Measurements from ENCODE around the gene TNFRSF12A. TPM values are rescaled to one million over a fixed set of nuclear protein-coding genes. Genes with fewer than 3 reads are reported as not detected.

The TNFRSF12A gene
- total RNA-seq, 1 donor from 2014 or later: 44.3 TPM

DNA sequence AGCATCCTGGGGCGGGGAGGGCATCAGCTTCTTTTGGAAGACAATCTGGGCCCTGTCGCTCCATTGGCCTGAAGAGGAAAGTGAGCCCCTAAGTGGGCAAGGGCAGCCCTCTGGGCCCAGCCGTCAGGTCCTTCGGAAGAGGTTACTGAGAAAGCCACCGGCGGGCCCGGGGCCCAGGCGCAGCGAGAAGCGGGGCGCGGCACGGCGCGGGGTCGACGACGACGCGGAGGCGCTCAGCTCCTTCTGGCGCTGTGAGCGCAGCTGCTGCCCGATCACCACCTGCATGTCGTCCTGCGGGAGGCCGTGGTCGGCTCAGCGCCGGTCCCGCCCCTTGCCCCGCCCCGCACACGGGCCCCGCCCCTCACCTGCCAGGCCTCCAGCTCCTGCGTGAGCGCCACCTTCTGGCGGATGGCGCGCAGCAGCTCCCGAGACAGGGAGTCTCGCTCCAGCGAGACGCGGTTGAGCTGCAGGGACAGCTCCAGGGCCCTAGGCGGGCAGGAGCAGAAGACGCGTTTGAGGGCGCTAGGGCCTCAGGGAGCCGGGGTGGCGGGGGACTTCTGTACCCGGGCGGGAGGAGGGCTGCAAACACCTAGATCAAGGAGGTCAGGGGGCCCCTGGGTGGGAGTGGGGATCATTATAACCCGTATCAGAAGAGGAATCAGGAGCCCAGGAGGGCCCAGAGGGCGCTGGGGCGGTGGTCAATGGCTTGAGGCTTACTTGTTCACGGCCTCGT is 8.0 kb downstream of the TNFRSF12A start:
- DNase-seq (ENCODE audit: low spot score, unreplicated experiment): peak; percentile 92
- H3K9me3 Mint-ChIP-seq (ENCODE audit: low read depth): no peaks in the 10 kb centered on the region
- no peak overlapping the region for H3K4me3 Mint-ChIP-seq (ENCODE audit: low read depth)
- no peak overlapping the region for H3K27ac Mint-ChIP-seq
- peaks cover 8% of the 10 kb centered on the region for H3K4me1 Mint-ChIP-seq (ENCODE audit: low read depth)
- H3K36me3 Mint-ChIP-seq (ENCODE audit: insufficient read depth): peaks cover 8% of the 10 kb centered on the region
- TF ChIP-seq, protein P1, sequence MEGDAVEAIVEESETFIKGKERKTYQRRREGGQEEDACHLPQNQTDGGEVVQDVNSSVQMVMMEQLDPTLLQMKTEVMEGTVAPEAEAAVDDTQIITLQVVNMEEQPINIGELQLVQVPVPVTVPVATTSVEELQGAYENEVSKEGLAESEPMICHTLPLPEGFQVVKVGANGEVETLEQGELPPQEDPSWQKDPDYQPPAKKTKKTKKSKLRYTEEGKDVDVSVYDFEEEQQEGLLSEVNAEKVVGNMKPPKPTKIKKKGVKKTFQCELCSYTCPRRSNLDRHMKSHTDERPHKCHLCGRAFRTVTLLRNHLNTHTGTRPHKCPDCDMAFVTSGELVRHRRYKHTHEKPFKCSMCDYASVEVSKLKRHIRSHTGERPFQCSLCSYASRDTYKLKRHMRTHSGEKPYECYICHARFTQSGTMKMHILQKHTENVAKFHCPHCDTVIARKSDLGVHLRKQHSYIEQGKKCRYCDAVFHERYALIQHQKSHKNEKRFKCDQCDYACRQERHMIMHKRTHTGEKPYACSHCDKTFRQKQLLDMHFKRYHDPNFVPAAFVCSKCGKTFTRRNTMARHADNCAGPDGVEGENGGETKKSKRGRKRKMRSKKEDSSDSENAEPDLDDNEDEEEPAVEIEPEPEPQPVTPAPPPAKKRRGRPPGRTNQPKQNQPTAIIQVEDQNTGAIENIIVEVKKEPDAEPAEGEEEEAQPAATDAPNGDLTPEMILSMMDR (IDR thresholded peaks at IDR 0.05; ENCODE audit: unreplicated experiment): peak; percentile 88
- H3K27me3 Mint-ChIP-seq: peaks cover 14% of the 10 kb centered on the region

DNA sequence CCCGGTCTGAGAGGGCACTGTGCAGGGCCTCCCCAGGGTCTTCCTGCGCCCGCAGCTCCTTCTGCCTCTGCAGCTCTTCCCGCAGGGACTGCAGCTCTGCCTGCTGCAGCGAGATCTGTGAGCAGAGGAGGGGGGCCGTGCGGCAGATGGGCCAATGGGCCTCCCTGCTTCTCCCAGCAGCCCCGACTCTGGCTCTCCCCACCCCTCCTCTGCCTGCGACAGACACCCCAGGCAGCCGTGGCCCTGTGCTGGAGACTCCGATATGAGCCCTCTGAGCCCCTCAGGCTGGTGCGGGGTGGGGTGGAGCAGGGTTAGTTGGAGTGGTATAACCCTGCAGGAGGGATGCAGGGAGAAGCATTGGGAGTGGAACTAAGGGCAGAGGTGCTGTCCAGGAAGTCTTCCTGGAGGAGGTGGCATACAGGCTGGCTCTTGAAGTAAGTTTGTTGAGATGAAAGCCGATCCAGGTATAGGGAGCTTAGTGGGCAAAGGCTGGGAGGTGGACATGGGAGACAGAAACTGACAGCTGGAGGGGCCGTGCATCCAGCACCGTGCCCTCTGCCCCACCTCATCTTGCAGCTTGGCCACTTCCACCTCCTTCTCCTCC is 8.7 kb downstream of the TNFRSF12A start:
- H3K4me1 Mint-ChIP-seq (ENCODE audit: low read depth): peaks cover 5% of the 10 kb centered on the region
- peaks cover 20% of the 10 kb centered on the region for H3K27me3 Mint-ChIP-seq
- no peaks in the 10 kb centered on the region for H3K9me3 Mint-ChIP-seq (ENCODE audit: low read depth)
- H3K27ac Mint-ChIP-seq: no peak overlapping the region
- H3K4me3 Mint-ChIP-seq (ENCODE audit: low read depth): no peak overlapping the region
- DNase-seq (ENCODE audit: low spot score, unreplicated experiment): no peak
- H3K36me3 Mint-ChIP-seq (ENCODE audit: insufficient read depth): peaks cover 8% of the 10 kb centered on the region
- TF ChIP-seq, protein P1 (IDR thresholded peaks at IDR 0.05; ENCODE audit: unreplicated experiment): no peak

DNA sequence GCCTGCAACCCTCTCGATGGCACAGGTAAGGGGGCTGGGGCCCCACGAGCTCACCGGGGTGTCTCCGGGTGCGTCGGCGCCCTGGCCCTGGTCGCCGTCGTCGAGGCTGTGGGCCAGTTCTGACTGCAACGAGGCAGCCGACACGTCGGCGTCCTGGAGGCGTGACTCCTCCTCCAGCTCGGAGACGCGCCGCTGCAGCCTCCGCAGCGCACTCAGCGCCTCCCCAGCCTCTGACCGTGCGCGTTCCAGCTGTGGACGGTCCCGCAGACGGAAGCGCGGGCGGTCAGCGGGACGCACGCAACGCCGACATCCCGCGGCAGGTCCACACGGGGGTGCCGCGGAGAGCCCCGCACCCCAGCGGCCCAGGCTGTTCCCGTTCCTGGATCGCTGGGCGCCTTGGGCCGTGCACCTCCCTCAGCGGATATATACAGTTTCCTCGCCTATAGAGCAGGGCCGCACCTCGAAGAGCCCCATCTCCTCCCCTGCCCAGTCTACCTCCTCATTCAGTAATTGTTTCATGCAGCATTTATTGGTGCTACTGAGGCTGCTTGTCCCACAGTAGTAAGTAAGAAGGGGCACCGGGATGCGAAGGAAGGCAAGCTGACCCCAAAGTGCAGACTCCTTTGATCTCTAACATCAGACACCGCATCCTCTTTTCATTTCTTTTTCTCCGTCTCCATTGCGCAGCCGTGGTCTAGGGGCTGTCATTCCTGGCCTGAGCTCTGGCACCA is 9.5 kb downstream of the TNFRSF12A start:
- TF ChIP-seq, protein P1 (IDR thresholded peaks at IDR 0.05; ENCODE audit: unreplicated experiment): no peak
- Mint-ChIP-seq H3K27me3 (peaks cover 25% of the 10 kb centered on the region), H3K9me3 (ENCODE audit: low read depth) (no peaks in the 10 kb centered on the region), H3K4me3 (ENCODE audit: low read depth) (no peak overlapping the region), H3K27ac (peak overlapping the region; percentile 79), H3K4me1 (ENCODE audit: low read depth) (peaks cover 1% of the 10 kb centered on the region), H3K36me3 (ENCODE audit: insufficient read depth) (peaks cover 7% of the 10 kb centered on the region)
- no peak for DNase-seq (ENCODE audit: low spot score, unreplicated experiment)

DNA sequence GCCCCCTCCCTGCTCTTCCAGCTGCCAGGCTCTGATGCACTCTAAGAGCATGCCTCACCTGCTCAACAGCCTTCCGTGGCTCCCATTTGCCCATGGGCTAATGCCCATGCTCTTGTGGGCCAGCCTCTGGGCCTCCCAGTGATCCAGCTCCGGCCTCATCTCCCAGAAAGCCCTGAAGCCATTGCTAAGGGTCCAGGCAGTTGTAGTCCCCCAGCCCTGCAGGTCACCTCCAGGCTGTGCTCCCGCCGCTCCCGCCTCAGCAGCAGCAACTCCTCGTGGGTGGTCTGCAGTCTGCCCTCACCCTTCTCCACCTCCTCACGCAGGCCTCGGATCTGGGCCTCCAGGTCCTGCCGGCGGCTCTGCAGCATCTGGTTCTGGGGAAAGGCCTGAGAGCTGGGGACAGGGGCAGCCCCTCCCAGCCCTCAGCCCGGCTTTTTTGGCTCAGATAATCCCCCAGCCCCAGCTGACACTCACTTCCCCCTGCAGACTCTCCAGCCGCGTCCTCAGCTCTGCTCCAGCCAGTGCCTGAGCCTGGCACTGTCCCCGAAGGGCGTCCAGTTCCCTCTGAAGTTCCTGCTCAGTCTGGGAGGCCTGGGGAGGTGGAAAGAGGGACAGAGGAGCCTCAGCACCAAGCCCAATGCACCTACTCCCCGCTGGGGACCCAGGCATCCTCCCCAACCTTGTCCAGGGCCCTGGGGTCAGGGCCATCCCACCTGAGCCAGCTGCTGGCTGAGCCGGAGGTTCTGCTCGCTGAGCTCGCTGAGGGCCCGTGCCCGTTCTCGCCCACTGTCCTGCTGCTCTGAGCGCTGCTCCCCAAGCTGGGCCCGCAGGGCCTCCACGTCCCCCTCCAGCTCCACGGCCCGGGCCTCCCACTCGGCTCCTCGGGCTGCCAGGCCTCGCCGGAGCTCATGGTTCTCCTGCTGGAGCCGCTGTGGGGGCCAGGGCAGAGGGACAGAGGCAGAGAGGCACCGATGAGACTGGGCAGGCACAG is 10.3 kb downstream of the TNFRSF12A start:
- Mint-ChIP-seq H3K36me3 (ENCODE audit: insufficient read depth) (peaks cover 7% of the 10 kb centered on the region), H3K27me3 (peaks cover 29% of the 10 kb centered on the region), H3K27ac (no peak overlapping the region), H3K4me3 (ENCODE audit: low read depth) (no peak overlapping the region), H3K9me3 (ENCODE audit: low read depth) (no peaks in the 10 kb centered on the region), H3K4me1 (ENCODE audit: low read depth) (peaks cover 1% of the 10 kb centered on the region)
- no peak for DNase-seq (ENCODE audit: low spot score, unreplicated experiment)
- TF ChIP-seq, protein P1 (IDR thresholded peaks at IDR 0.05; ENCODE audit: unreplicated experiment): no peak

All from progenitor cell of endocrine pancreas (in vitro differentiated cells).